HG02642 (cell line): Measurements from ENCODE around the gene KCNJ4.
"Not testable (repeated sequence)": the region's sequence is repeated elsewhere in the genome, so short reads cannot be mapped to it uniquely, and the experiment has no call there.

Experiments
- ATAC-seq: cut with Tn5 transposase; IDR thresholded peaks from one replicate; pipeline ENCODE4 v1.9.1; 2021; ENCODE audit warnings: mild to moderate bottlenecking; ENCODE audit not compliant: unreplicated experiment, poor library complexity

Gene KCNJ4

GRCh38 chr22:38396440-38397069 is 58.4 kb downstream of the KCNJ4 start:
- ATAC-seq: not testable (repeated sequence)

- ATAC-seq: not testable (repeated sequence)
Observed at GRCh38 chr22:38395944-38396343, 59.1 kb downstream of the KCNJ4 start.

- not testable (repeated sequence) for ATAC-seq
Observed at GRCh38 chr22:38394929-38395624, 59.9 kb downstream of the KCNJ4 start.

- ATAC-seq: not testable (repeated sequence)
Observed at GRCh38 chr22:38389428-38389818, 65.6 kb downstream of the KCNJ4 start.

GRCh38 chr22:38388506-38389427 is 66.2 kb downstream of the KCNJ4 start:
- not testable (repeated sequence) for ATAC-seq

GRCh38 chr22:38386918-38387317 is 68.1 kb downstream of the KCNJ4 start:
- ATAC-seq: not testable (repeated sequence)

GRCh38 chr22:38383417-38383816 is 71.6 kb downstream of the KCNJ4 start:
- ATAC-seq: no peak

GRCh38 chr22:38381371-38381770 is 73.6 kb downstream of the KCNJ4 start:
- ATAC-seq: not testable (repeated sequence)
